Measurements from ENCODE around the gene SAMMSON.

DNA sequence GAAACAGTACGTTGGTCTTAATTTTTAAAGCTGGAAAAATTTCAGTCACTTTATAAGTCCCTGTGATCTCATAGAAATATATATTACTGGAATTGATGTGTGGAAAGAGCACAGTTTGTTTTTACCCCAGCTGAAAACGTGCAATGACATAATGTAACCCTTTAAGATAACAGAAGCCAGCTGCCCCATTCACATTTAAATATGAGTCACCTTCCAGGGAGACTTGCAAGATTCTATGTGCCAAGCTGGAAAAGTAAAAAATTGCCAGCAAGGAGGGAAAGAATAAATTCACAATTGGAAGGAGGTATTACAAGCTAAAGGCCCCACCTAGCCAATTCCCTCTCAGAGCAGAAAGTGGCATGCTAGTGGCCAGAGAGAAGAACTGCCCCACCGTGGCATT lies 50.2 kb downstream of the SAMMSON start:
- TF ChIP-seq CTCF (IDR thresholded peaks at IDR 0.05; ENCODE audit: low read depth, low read length, missing input control) = no peak
- TF ChIP-seq, protein P1, sequence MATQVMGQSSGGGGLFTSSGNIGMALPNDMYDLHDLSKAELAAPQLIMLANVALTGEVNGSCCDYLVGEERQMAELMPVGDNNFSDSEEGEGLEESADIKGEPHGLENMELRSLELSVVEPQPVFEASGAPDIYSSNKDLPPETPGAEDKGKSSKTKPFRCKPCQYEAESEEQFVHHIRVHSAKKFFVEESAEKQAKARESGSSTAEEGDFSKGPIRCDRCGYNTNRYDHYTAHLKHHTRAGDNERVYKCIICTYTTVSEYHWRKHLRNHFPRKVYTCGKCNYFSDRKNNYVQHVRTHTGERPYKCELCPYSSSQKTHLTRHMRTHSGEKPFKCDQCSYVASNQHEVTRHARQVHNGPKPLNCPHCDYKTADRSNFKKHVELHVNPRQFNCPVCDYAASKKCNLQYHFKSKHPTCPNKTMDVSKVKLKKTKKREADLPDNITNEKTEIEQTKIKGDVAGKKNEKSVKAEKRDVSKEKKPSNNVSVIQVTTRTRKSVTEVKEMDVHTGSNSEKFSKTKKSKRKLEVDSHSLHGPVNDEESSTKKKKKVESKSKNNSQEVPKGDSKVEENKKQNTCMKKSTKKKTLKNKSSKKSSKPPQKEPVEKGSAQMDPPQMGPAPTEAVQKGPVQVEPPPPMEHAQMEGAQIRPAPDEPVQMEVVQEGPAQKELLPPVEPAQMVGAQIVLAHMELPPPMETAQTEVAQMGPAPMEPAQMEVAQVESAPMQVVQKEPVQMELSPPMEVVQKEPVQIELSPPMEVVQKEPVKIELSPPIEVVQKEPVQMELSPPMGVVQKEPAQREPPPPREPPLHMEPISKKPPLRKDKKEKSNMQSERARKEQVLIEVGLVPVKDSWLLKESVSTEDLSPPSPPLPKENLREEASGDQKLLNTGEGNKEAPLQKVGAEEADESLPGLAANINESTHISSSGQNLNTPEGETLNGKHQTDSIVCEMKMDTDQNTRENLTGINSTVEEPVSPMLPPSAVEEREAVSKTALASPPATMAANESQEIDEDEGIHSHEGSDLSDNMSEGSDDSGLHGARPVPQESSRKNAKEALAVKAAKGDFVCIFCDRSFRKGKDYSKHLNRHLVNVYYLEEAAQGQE (IDR thresholded peaks at IDR 0.05) = no peak
- TF ChIP-seq MAX (IDR thresholded peaks at IDR 0.05) = no peak
- TF ChIP-seq EGR1 (IDR thresholded peaks at IDR 0.05; ENCODE audit: low read depth in 2 of 2) = no peak
- no peak for TF ChIP-seq SP1 (IDR thresholded peaks at IDR 0.05)
- no peak for TF ChIP-seq JUND (IDR thresholded peaks at IDR 0.05)

Data from liver (tissue), 3 donors.